GM19099 (cell line): ENCODE results near the gene SCAI.

Source experiments
- POLR2A ChIP-seq: IDR thresholded peaks from 3 replicates; pipeline ENCODE4 v1.6.1; 2011; ENCODE audit warnings: low read depth; ENCODE audit not compliant: insufficient read length; ENCODE audit errors: extremely low read depth

Gene SCAI

GRCh38 chr9:124897570-124898460, 245.5 kb downstream of the SCAI start:
- no peak for TF ChIP-seq POLR2A

DNA sequence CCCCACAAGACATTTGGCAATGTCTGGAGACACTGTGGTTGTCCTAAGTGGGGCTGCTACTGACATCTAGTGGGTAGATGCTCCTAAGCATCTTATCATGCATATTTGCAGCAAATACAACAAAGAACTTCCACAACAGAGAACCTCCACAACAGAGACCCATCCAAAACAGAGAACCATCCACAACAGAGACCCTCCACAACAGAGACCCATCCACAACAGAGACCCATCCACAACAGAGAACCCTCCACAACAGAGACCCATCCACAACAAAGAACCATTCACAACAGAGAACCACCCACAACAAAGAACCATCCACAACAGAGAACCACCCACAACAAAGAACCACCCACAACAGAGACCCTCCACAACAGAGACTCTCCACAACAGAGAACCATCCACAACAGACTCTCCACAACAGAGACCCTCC, 248.6 kb downstream of the SCAI start:
- no peak for TF ChIP-seq POLR2A

GRCh38 chr9:124894035-124894740, 249.1 kb downstream of the SCAI start:
- no peak for TF ChIP-seq POLR2A
